Measurements from ENCODE around the gene GAB1. TPM values are rescaled to one million over a fixed set of nuclear protein-coding genes. Genes with fewer than 3 reads are reported as not detected.
A peak's percentile ranks its signal among the peaks of the same experiment; 100 is the strongest.

The GAB1 gene
- total and polyA plus RNA-seq, 2 of the 13 experiments (the other 11 are each of a cell fraction or from before 2014, with no cell fraction given) = 8.7 to 14.7 TPM

- TF ChIP-seq NFAT5 (CRISPR knock-in tag; IDR thresholded peaks at IDR 0.05) = no peak
- TF ChIP-seq THAP11 (CRISPR knock-in tag; IDR thresholded peaks at IDR 0.05) = peak; percentile 78
- no peak for TF ChIP-seq REXO4 (CRISPR knock-in tag; IDR thresholded peaks at IDR 0.05; ENCODE audit: borderline replicate concordance)
- TF ChIP-seq ZNF607 (CRISPR knock-in tag; IDR thresholded peaks at IDR 0.05; ENCODE audit: borderline replicate concordance) = 0 out of 2 replicates have a peak, but pooled peaks have one; percentile 56
- 0 out of 2 replicates have a peak, but pooled peaks have one; percentile 7 for TF ChIP-seq ZHX1 (CRISPR knock-in tag; IDR thresholded peaks at IDR 0.05; ENCODE audit: low read depth)
- TF ChIP-seq SMARCE1 (IDR thresholded peaks at IDR 0.05; ENCODE audit: borderline replicate concordance) = no peak
- TF ChIP-seq ZNF431 (CRISPR knock-in tag; IDR thresholded peaks at IDR 0.05; ENCODE audit: borderline replicate concordance, low read depth) = 0 out of 2 replicates have a peak, but pooled peaks have one; percentile 40
- no peak for TF ChIP-seq ZNF282 (IDR thresholded peaks at IDR 0.05; ENCODE audit: partially characterized antibody)
- no peak for TF ChIP-seq LCORL (IDR thresholded peaks at IDR 0.05)
- no peak; the same call in 1 of the 2 replicates for TF ChIP-seq LCORL (CRISPR knock-in tag; IDR thresholded peaks at IDR 0.05)
- TF ChIP-seq RNF2 (conservative IDR thresholded peaks at IDR 0.05; ENCODE audit: low read depth) = no peak
- TF ChIP-seq ZSCAN22 (CRISPR knock-in tag; IDR thresholded peaks at IDR 0.05) = no peak
- TF ChIP-seq ARID3A (IDR thresholded peaks at IDR 0.05; ENCODE audit: low read depth, low read length) = no peak
- TF ChIP-seq, protein P1, sequence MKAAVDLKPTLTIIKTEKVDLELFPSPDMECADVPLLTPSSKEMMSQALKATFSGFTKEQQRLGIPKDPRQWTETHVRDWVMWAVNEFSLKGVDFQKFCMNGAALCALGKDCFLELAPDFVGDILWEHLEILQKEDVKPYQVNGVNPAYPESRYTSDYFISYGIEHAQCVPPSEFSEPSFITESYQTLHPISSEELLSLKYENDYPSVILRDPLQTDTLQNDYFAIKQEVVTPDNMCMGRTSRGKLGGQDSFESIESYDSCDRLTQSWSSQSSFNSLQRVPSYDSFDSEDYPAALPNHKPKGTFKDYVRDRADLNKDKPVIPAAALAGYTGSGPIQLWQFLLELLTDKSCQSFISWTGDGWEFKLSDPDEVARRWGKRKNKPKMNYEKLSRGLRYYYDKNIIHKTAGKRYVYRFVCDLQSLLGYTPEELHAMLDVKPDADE (CRISPR knock-in tag; IDR thresholded peaks at IDR 0.05) = no peak
- no peak for TF ChIP-seq NCOA5 (CRISPR knock-in tag; IDR thresholded peaks at IDR 0.05)
- 0 out of 2 replicates have a peak, but pooled peaks have one; percentile 23 for TF ChIP-seq BRD4 (CRISPR knock-in tag; IDR thresholded peaks at IDR 0.05)
- TF ChIP-seq ZBTB3 (CRISPR knock-in tag; IDR thresholded peaks at IDR 0.05; ENCODE audit: borderline replicate concordance, low read depth) = no peak
- no peak for TF ChIP-seq JUNB (CRISPR knock-in tag; IDR thresholded peaks at IDR 0.05; ENCODE audit: borderline replicate concordance)
- TF ChIP-seq ZNF776 (CRISPR knock-in tag; IDR thresholded peaks at IDR 0.05) = peak; percentile 52; the same call in 1 of the 2 replicates
Observed at GRCh38 chr4:143513314-143514168, 176.9 kb downstream of the GAB1 start, which contains the start of gene SMARCA5 (continued).
